Peyer's patch (tissue), 4 donors: Measurements from ENCODE around the gene ABCB9.

Experiments used
- CTCF ChIP-seq, 6 experiments: fragments of 450-650 bp in 4 of 6; fragments of 200-600 bp in 2 of 6; sonication (generic) in 1 of 6; IDR thresholded peaks; one replicate each; pipeline ENCODE4 v1.5.1; 2017 to 2019; ENCODE audit warnings: antibody characterized with exemption in 6 of 6, mild to moderate bottlenecking in 3 of 6, moderate library complexity in 1 of 6
- POLR2A ChIP-seq, 2 donors: fragments of 450-650 bp; IDR thresholded peaks; one replicate each; pipeline ENCODE4 v1.5.1; 2017; ENCODE audit warnings: antibody characterized with exemption in 2 of 2, mild to moderate bottlenecking in 2 of 2, moderate library complexity in 2 of 2

- TF ChIP-seq POLR2A (IDR thresholded peaks at IDR 0.05), result no peak
- no peak for TF ChIP-seq CTCF (IDR thresholded peaks at IDR 0.05)
Measured at GRCh38 chr12:122921917-122922316, 44.3 kb downstream of the ABCB9 start.
